Hematopoietic multipotent progenitor cell treated with erythropoietin and hydrocortisone succinate and interleukin-3 and kit ligand, for 8 days (in vitro differentiated cells): ENCODE measurements around the gene KCTD12.

Experiments used
- DNase-seq: peaks from one replicate; pipeline ENCODE4 v3.0.0-alpha.2; 2015

KCTD12 gene

DNA sequence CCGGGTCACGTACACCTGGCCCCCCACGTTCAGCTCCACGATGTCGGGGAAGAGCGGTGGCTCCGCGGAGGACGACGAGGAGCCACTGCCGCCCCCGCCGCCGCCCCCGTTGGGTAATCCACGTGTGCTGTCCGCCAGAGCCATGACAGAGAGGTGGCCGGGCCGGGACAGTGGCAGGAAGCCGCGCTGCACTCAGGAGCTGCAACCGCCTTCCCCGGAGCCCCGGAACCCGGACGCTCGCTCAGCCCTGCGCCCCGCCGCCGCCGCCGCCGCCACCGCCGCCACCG lies 257 bp downstream of the KCTD12 start:
- no peak for DNase-seq

DNA sequence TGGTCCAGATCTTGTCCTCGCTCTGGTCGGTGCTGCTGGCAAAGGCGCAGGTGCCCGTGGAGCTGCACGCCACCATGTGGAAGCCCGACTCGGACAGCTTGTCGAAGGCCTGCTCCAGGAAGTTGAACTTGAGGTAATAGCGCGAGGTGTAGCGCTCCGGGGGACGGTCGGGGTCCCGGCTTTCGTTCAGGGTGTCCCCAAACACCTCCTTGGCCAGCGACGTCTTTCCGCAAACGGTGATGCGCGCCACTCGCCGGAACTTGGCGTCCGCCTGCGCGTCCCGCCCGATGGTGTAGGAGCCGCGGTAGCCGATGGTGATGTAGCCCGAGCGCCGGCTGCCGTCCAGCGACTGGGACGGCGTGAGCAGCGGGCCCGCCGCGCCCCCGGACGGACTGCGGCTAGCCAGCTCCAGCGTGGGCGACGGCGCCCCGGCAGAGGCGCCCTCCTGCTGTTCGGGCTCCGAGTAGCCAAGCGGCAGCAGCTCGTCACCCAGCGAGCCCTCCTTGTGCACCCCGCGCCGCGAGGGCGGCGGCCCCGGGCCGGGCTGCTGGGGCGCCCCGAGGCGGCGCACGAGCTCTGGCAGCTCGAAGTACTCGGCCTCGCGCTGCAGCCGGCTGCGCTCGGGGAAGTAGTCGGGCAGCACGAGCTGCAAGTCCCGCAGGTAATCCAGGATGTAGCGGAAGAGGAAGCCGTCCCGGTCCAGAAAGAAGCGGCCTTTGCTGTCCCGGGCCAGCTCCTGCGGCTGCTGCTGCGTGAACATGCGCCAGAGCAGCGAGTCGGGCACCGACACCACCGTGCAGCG lies 801 bp downstream of the KCTD12 start:
- DNase-seq, result peak; percentile 15

DNA sequence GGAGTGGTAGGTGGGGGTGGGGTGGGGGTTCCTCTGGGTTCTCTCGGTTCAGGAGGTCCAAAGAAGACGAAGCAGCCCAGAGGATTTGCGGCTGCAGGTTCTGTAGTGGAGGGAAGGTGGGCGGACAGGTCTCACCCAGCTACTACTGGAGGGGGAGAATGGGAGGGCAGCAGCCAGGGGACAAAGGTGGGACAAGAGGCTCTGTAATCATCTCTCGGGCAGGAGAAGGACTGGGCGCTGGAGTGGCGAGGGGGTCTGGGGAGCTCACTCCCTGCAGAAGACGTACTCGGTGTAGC lies 1.4 kb downstream of the KCTD12 start:
- no peak for DNase-seq

DNA sequence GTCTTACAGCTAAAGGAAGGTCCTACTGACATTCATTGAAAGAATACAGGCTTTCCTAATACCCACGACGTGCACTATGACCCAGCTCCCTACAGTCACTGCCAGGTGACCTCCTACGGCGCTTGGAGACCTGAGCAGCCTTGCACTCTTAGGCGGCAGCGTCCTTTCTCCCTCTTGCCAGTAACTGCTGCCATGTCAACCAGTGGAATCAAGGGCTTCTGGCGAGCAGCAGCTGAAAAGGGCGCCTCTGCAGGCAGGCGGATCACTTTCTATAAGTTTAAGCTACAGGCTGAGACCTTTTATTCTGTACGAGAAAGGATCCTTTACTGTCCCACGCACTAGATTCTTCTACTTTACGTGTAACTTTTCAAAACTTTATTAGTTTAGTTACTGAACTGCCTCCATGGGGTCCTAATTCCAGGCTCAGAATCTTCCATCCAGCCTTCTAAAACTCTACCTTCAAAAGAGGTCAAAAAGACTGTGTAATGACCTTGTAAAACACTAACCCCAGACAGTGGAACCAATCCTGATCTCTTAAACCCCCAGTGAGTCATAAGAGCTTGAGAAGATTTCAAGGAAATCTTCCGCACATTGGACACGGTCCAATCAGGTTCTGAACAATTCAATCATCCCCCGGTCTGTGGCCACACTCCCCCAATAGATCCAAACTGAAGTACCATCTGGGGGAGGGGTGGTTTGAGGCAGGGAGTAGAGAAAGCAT lies 1.9 kb downstream of the KCTD12 start:
- no peak for DNase-seq

DNA sequence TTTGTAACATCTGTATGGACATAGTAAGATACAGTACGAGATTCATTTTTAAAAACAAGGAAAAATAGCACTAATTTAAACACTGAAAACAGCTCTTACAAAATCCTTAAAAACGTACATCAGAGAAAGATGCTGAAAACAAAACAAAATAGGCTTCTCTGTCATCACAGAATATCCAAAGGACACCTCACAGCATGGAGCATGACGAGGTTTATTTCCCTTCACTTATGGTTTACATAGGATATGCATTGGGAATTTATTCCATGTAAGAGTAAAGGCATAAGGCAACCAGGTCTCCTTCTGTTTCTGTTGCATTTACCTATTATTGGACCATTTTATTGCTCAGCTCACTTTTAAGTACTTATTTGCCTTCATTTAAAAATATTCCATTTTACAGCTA lies 3.0 kb downstream of the KCTD12 start:
- no peak for DNase-seq

DNA sequence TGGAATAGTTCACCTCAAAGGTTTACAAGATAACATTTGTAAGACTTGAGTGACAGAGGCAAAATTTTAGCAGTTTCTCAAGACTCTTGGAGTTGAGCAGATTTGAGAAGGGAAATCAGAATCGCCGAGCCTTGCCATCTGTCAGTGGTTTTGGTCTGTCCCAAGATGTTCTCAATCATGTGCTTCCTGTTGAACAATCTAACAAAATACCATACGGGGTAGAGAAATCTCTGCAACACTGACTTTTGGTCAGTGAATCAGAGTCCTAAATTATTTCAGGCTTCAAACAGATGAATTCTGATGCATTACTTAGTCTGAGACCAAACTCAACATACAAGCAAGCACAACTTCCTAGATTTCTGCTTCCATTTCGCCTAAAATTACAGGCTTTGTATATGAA lies 3.8 kb downstream of the KCTD12 start:
- no peak for DNase-seq

DNA sequence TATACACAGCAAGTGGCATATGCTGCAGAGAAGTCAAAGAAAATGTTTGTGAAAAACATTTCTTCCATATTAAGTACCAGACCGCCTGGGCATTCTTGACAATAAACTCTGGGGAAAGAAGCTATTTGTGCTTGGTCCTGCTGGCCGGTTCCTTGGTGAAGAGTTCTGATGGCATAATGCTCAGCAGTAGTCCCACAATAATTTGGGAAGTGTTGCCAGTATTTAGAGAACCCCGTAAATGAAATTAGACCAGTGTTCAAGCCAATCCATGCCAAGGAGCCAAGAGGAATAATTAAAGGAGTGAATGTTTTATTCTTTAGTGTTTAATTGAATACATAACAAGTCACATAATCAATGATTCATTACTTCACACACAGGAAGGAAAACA lies 6.3 kb downstream of the KCTD12 start:
- DNase-seq, result no peak

DNA sequence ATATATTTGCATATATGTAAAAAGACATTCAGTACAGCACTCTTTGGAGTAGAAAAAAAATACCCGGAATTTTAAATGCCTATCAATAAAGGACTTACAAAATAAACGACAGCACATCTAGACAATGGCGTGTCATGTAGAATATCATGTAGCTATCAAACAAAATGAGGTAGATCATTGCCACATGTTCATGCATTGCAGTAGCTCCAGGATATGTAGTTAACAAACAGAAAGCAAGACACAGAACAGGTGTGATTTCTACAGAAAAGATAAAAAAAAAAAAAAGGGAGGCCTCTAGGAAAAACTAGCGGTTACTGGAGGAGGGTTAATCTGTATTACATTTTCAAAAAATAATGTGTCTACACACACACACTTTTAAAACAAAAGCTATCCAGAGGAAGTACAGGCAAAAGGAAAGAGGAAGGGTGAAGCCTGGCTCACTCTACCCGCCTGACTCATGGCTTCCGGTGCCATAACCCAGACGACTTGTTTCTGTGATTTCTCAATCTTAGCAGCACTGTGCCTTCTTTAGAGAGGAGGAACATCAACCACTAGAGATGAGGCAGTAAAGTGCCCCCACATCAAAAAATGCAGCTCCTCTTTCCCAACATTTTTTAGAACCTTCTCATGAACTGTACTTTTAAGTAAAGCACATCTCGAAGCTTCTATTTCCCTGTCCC lies 6.9 kb downstream of the KCTD12 start:
- peak; percentile 26 for DNase-seq

DNA sequence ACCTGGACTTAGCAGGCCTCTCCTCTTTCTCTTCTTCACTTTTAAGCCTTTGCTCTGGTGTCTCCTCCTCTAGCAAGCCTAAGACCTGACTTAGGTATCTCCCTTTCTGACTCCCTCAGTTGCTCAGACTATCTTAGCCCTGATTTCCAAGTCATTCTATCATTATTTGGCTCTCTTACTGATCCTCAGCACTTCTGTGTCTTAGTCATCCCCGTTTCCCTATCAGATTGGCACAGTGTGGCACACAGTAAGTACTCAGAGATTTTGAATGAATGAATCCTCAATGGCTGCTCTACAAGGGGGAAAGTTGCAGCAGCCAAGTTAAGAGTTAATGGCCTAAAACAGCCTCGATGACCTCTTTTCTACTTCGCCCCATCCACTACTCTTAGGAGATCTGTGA lies 8.2 kb downstream of the KCTD12 start:
- DNase-seq, result no peak

DNA sequence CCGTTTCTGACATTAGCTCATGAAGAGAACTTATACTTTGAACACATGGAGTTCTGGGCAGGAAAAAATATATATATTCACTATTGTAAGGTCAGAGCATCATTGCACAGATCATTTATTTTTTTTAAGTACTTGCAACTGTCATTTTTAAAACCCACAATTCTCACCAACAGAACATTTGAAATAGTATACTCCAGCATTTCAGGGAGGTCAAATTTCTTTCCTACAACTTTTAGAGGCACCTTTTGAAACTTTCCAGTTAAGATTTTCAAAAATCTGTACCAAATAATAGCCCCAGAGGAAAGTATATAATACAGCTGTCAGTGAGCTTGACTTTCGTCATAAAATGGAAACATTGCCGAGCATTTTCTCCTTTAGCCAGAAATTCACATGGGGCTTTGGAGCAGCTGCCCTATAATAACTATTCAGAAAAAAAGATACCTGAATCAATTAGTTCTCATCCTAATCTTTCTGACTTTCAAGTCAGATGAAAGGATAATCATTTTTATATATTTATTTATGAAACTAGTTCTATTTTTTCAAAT lies 10.9 kb downstream of the KCTD12 start:
- DNase-seq, result no peak

DNA sequence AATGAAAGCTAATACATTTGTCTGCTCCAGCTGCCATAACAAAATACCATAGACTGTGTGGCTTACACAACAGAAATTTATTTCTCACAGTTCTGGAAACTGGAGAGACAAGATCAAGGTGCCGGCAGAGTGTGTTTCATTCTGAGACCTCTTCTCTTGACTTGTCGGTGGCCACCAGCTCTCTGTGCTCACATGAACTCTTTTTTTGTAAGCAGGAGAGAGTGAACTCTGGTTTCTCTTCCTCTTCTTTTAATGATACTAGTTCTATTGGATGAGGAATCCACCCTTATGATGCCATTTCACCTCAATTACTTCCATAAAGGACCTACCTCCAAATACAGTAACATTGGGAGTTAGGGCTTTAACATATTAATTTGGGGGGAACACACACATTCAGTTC lies 11.7 kb downstream of the KCTD12 start:
- DNase-seq, result no peak

DNA sequence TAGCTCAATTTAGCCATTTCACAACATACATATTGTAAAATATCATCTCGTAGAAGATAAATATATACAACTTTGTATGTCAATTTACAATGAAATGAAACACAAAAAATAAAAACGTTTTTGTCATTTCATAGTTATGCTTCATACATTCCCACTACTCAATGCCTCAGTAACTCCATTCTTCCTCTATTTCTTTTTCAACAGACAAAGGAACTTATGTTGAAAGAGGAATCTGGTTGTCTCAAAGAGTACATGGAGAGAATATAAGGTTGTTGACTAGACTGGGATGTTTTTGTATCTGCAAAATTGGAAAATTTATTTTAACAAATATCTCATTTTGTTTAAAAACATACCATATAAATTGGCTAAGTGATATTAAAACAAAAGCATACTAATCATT lies 12.8 kb downstream of the KCTD12 start:
- DNase-seq, result no peak

DNA sequence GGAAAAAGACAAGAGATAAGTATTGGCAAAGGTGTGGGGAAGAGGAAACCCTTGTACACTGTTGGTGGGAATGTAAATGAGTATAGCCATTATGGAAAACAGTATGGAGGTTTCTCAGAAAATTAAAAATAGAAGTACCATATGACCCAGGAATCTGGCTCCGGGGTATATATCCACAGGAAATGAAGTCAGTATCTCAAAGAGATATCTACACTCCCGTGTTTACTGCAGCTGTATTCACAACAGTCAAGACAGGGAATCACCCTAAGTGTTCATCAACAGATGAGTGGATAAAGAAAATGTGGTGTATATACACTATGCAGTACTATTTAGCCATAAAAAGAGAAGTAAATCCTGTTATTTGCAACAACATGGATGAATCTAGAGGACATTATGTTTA lies 13.5 kb downstream of the KCTD12 start:
- DNase-seq, result no peak

DNA sequence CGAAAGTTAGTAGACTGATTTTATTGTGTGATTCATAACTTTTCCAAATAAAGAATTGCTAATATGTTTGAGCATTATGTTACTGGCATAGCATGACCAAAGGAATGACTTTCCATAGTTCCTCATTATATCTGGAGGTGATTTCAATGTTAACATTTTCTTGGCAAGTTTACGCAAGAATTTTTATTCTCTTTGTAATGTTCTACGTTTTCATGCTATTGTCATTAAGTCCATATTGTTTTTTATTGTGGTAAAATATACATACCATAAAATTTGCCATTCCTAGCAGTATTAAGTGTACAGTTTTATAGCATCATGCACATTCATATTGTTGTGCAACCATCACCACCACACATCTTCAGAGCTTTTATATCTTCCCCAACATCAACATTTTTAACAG lies 14.8 kb downstream of the KCTD12 start:
- DNase-seq, result no peak

DNA sequence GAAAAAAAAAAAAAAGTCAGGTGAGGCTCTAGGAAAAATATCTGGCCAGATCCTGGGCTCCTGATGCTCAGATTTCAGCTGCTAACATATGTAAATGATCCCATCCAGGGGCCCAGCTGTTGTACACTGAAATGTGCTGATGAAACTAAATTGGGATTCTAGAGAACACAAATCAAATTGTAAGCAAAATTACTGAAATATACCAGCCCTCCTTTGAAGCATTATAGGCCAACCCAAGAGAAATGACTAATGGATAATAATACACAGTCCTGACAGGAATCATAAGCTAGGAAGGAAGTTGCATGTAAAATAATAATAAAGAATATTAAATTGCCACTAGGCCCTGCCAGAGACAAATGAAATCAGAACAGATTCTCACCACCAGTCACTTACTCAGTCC lies 17.8 kb downstream of the KCTD12 start:
- no peak for DNase-seq

DNA sequence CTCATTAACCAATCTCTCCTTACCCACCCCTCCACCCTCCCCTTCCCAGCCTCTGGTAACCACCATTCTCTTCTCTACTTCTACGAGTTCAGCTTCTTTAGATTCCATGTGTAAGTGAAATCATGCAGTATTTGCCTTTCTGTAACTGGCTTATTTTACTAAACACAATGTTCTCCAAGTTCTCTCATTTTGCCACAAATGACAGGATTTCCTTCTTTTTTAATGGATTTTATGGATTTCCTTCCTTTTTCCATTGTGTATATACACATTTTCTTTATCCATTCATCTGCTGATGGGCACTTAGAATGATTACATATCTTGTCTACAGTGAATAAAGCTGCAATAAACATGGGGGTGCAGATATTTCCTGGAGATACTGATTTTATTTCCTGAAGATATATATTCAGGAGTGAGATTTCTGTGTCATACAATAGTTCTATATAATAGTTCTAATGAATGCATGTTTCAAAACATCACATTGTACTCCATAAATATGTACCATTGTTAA lies 20.2 kb downstream of the KCTD12 start:
- DNase-seq, result no peak

DNA sequence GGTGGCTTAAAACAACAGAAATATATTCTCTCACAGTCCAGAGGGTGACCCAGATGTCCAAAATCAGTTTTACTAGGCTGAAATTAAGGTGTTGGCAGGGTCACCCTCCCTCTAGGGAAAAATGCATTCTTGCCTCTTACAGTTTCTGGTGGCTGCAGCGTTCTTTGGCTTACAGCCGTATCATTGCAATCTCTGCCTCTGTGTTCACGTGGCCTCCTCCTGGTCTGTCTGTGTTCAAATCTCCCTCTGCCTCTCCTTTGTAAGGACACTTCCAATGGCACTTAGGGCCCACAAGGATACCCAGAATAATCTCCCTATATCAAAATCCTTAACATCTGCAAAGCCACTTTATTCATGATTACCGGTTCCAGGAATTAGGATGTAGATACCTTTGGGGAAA lies 21.1 kb downstream of the KCTD12 start:
- DNase-seq, result no peak

DNA sequence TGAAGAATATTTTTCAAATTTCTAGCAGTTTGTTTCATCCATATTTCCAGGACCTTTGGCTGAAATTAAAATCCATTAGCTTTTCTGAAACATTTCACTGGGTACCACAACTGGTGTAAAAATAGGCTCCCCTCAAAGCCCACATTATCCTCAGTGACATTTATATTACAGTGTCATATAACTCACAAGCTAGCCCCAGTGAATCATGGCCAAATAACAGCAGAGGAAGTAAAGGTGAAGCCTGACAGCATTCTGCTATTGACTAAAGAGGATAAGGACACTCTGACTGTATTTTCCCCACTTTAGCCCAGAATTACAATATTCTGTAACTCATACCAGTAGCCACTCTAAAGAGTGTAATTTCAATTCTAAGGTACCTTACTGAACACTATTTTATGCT lies 21.9 kb downstream of the KCTD12 start:
- DNase-seq, result no peak

DNA sequence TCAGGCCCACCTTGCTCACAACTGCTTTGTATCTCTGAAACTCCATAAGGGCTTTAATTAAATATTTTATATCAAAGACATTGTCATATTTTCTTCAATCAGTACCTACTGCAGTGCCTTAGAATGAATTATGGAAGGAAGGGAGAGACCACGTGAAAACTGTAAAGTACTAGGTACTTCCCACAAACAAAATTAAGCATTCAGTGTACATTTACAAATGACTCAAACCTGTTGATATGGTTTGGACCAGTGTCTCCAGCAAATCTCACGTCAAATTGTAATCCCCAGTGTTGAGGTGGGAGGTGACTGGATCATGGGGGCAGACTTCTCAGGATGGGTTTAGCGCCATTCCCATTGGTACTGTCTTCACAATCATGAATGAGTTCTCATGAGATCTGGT lies 23.2 kb downstream of the KCTD12 start:
- no peak for DNase-seq

DNA sequence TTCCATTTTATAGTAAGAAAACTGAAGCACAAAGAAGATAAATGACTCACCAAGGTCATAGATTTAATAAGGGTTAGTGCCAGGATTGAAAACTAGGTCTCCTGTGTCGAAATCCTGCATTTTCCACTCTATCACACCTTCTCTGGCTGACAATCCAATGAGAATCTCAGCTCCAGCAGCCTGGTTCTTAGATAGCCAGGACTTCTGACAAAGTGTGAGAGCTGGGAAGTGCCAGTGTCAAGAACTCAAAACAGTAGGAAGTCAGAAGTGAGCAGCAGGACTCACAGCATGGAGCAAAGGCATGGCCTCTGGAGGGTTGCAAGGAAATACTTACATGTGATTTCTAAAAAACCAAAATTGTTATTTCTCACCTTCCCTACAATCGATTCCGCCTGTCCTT lies 24.3 kb downstream of the KCTD12 start:
- DNase-seq, result no peak

DNA sequence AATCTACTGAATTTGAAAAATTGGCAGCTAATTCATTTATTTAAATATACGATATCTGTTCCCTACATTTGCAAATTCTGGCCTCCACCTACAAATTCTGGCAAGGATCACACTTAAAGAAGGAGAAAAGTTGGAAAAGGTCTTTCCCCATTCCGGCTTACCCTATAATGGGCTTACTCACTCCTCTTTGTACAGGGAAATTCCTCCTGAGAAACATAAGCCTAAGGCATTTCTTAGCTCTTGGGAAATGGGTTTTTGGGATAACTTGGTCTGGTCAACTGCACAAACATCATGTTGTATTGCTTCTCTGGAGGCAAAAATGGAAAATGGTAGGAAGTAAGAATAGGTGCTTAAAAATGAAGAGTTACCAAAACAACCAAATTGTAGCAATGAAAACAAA lies 25.5 kb downstream of the KCTD12 start:
- no peak for DNase-seq

DNA sequence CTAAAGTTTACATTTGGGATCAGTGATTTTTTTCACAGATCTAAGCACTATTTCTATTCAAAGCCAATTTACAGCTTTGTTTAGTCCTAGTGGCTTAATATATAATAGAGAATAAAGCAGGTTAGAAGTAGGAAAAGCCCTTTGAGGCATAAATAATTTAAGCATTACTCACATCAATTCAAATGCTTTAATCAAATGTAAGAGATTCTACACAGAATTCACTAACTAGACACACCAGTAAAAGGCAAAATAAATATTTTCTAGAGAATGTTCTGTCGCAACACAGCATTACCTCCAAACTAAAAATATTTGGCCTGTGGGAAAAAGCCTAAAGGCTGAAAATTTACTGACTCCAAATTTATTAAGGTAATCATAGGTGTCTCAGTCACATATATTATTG lies 31.3 kb downstream of the KCTD12 start:
- no peak for DNase-seq

DNA sequence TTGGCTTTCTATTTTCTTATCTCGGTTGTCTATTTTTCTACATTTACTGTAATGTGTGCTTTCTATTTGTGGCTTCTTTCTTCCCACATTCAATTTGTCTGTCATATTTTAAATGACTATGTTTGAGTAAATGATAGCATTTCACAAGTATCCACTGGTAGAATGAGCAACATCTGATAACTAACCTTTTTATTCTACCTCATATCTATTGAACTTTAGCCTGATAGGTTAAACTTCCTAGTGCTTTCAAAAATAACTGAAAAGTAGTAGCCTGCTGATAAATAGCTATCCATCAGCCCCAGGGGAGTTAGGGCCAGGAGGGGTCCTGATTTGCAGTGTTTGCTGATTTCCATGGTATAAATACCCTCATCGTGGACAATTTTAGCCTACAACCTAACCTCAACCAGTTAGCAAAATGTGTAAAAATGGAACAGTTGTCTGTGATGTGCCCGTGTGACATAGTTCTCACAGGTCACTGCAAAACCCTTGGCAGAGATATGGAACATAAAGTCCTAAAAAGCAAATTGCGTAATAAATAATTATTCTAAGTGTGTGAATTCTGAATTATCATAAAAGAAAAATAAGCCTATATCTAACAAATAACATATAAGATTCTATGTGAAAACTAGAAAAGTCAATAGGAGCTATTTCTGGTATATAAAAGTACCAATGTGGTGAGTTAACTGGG lies 32.1 kb downstream of the KCTD12 start:
- no peak for DNase-seq

DNA sequence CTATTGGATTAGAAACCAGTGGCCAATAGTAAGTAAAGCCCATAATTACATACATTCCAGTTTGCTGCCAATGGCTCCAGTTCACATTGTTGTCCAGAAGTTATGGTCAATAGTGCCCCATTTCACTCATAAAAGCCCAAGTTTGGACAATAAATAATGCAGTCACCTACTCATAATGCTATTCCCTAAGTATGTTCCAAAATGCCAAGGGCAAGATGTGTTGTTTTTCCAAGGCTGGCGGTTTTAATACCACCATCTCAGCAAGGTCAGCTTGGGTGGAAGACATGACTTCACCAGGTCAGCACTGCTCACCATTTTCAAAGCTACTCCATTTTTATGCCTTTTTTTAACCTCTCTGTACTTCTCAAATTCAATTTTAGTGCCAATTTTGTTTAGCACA lies 32.7 kb downstream of the KCTD12 start:
- DNase-seq, result no peak
